Pancreas (tissue), 10 donors: ENCODE results near the gene RACK1. TPM values are rescaled to one million over a fixed set of nuclear protein-coding genes. Genes with fewer than 3 reads are reported as not detected.
"Not testable (repeated sequence)": the region's sequence is repeated elsewhere in the genome, so short reads cannot be mapped to it uniquely, and the experiment has no call there.

ENCODE experiments used
- ATAC-seq, 4 donors: fragments of 200-7000 bp; cut with Tn5 transposase; one replicate each; pipeline versions ENCODE4 v1.8.0 to v1.9.1; 2020; ENCODE audit warnings: mild to moderate bottlenecking in 4 of 4, moderate library complexity in 4 of 4
- DNase-seq, 6 donors: peaks; one replicate each; pipeline ENCODE4 v3.0.0-alpha.2; 2020
- FAIRE-seq: peaks from 2 replicates; lab custom pipeline; 2012; peaks lifted over from hg19 to GRCh38; lab: Jason Lieb, UNC
- H3K27ac ChIP-seq, 4 donors: fragments of 200-600 bp; sonication (generic); 1 replicate in 3 of 4; 2 replicates in 1 of 4; pipeline versions ENCODE4 v1.5.0 to v1.8.0; 2020
- H3K27me3 ChIP-seq, 4 donors: fragments of 200-600 bp; one replicate each; pipeline ENCODE4 v1.8.0; 2021
- H3K36me3 ChIP-seq, 3 donors: fragments of 200-600 bp; sonication (generic) in 1 of 3; one replicate each; pipeline versions ENCODE4 v1.5.0 to v1.8.0; 2020 to 2021
- H3K4me1 ChIP-seq, 3 donors: fragments of 200-600 bp; one replicate each; pipeline ENCODE4 v1.8.0; 2021
- H3K4me3 ChIP-seq, 4 donors: fragments of 200-600 bp; sonication (generic) in 2 of 4; one replicate each; pipeline versions ENCODE4 v1.5.0 to v1.8.0; 2020 to 2021
- H3K9me3 ChIP-seq, 4 donors: fragments of 200-600 bp; one replicate each; pipeline ENCODE4 v1.8.0; 2021
- CTCF ChIP-seq, 4 donors: fragments of 200-600 bp; sonication (generic) in 3 of 4; IDR thresholded peaks; one replicate each; pipeline versions ENCODE4 v1.5.0 to v1.8.0; 2021; ENCODE audit warnings: antibody characterized with exemption in 4 of 4
- WGBS, 2 donors: extraction: QIAGEN DNeasy Blood & Tissue Kit; methylation state at CpG; one replicate each; pipeline ENCODE4 v1.1.7; 2013; 5-methylcytosine and 5-hydroxymethylcytosine counted together
- intact Hi-C, 3 donors: fragments of 100-400 bp; cut with DNase I; formaldehyde crosslinking; loops; one replicate each; pipeline versions ENCODE4 v1.11.1 to v1.14.2; 2022
- polyA plus RNA-seq, 2 donors: library from polyadenylated mRNA; stranded (reverse); fragments of 200-250 nt; gene quantifications; one replicate each; pipeline ENCODE4 v1.2.3, GENCODE V29; 2013
- total RNA-seq, 6 donors: library from RNA; stranded (reverse); fragmentation: NEBNext Ultra II Directional in 4 of 6; extraction: Animal tissue kit (Norgen Biotek cat#: 25700) in 4 of 6; gene quantifications; one replicate each; pipeline versions ENCODE4 v1.2.1 to v1.2.4, GENCODE V29; 2021 to 2023
- donor health status: healthy with polysubstance abuse.
- donor health status: DM: no; HTN: no; CAD: no; lungs with moderate emphysema.
- donor health status: DM: no; HTN: no; CAD: no.
- donor health status: control.
- donor health status: control.
- donor health status: Bipolar disorder and iron deficiency.
- donor health status: DM: yes; HTN: yes; CAD: no.
- donor health status: DM: no; HTN: no; CAD: no.
- donor health status: DM: no; HTN: no; CAD: no.
- donor health status: DM: yes; HTN: yes; CAD: no.

Gene RACK1
- total RNA-seq = 1,000 to 10,000 TPM in 5 of 6 donors, 100 to 1,000 TPM in 1; 974 to 1,629 (median 1,266) TPM
- polyA plus RNA-seq = 1,000 to 10,000 TPM; 1,162 to 1,304 TPM

DNA sequence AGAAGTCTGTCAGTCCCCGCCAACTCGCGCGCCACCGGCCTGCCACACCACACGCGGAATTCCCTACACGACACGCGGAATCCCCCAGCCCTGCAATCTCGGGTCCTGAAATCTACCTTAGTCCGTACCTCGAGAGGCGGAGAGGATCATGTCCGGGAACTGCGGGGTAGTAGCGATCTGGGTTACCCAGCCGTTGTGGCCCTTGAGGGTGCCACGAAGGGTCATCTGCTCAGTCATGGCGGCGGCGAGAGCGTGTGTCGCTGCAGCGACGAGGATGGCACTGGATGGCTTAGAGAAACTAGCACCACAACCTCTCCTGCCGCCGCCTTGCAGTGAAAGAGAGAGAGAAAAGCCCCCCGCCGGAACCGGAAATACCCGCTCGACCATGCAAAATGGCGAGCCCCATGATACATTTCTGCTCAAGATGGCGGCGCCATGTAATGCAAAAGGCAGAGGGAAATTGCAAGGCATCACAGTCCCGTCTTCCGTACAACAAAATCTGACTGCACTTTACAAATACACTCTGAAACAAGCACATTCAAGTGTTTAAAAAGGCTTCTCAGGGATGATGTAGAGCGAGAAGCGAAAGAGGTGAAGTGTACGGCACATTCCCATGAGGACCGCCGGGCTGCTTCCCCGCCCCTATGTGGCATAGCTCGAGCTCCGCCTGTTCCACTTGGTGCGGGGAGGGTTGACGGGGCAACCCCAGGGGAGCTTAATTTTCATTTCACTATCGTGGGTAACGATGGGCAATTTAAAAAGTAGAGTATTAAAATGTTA lies at the start of gene RACK1:
TSS of gene RACK1 (minus strand) at position 343 of the 780 bp plus-strand sequence. CDS start at position 237, 106 bp downstream.
- H3K4me1 ChIP-seq = peaks cover 23 to 39% (median 34%) of the 10 kb centered on the region in 3 donors
- peaks cover 2 to 33% (median 31%) of the 10 kb centered on the region in 3 donors for H3K36me3 ChIP-seq
- DNase-seq (peak; percentile 82 to 90 (median 86)), ATAC-seq (peak; percentile 66 to 78 (median 74)), FAIRE-seq (no peak)
- no peaks in the 10 kb centered on the region for H3K27me3 ChIP-seq
- peak within 1 kb of the TSS; percentile 69 to 98 (median 88) for H3K27ac ChIP-seq
- WGBS, 2 donors = 0% methylated on average over 50 of the region's 50 CpGs
- peak within 1 kb of the TSS; percentile 61 to 87 (median 78) for H3K4me3 ChIP-seq
- intact Hi-C loops = no loop called here
- H3K9me3 ChIP-seq = no peaks in the 10 kb centered on the region
- TF ChIP-seq CTCF (IDR thresholded peaks at IDR 0.05) = no peak

DNA sequence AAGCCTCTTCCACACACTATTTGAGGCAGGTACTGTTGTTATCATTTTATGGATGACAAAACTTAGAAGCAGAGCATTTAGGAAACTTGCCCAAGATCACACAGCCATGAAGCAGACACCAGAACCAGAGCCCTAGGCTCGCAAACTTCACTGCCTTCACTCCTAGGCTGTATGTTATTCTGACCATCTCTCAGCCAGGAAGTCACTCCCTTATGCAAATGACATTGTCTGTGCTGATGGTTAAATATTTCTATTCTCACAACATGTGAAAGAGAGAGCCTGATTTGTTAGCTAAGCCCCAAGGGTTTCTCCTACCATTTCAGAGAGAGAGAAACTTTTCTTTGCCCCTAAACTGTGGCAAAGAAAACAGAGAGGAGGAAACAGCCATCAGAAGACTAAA lies 43.6 kb upstream of the RACK1 start:
- H3K4me3 ChIP-seq, H3K27ac ChIP-seq, intact Hi-C loops, H3K36me3 ChIP-seq, FAIRE-seq, H3K9me3 ChIP-seq, DNase-seq, H3K4me1 ChIP-seq, H3K27me3 ChIP-seq, ATAC-seq: not testable (repeated sequence)
- 71 to 85% methylated on average over 1 of the region's 1 CpG for WGBS, 2 donors

DNA sequence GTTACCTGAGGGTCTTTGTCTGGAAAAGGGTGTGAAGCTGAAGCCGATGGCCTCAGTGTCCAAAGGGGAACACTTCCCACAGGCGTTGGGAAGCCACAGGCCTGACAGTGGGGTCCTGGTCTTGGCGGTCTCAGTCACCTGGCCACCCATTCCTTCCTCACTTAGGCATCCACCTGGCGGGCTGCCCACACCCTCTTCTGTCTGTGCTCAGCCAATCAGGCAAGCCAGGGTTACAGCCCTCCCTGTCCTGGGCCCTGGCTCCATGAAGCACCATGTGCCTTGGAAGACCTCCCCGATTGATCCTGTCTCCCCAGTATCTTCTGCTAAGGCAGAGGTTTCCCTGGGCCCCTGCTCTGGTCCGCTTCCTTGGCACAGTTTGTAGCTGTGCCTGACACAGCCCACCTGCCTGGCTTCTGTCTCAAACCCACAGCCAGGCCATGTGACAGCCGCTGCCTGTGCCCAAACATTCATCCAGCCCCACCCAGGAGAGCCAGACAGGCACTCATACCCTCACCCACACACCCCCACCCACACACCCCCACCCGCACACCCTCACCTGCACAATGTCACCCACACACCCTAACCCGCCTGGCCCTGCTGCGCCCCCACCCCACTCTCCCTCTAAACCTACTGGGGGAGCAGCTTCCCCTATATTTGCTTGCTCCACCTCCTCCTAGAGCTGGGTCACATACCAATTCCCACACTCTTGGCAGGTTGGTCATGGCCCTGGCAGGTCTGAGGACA lies 42.4 kb upstream of the RACK1 start:
- H3K36me3 ChIP-seq, FAIRE-seq, DNase-seq, H3K27ac ChIP-seq, H3K27me3 ChIP-seq, H3K4me1 ChIP-seq, intact Hi-C loops, H3K4me3 ChIP-seq, ATAC-seq, H3K9me3 ChIP-seq: not testable (repeated sequence)
- 88 to 98% methylated on average over 10 of the region's 10 CpGs for WGBS, 2 donors

- H3K27ac ChIP-seq, intact Hi-C loops, H3K27me3 ChIP-seq, H3K9me3 ChIP-seq, FAIRE-seq, H3K36me3 ChIP-seq, H3K4me3 ChIP-seq, DNase-seq, ATAC-seq, H3K4me1 ChIP-seq: not testable (repeated sequence)
- 53 to 70% methylated on average over 5 to 6 of the region's 6 CpGs for WGBS, 2 donors
These were observed 40.4 kb upstream of the RACK1 start for GRCh38 chr5:181283841-181284755.

- Histone ChIP-seq H3K36me3 (no peaks in the 10 kb centered on the region), H3K4me1 (no peaks in the 10 kb centered on the region), H3K27me3 (no peaks in the 10 kb centered on the region), H3K9me3 (no peaks in the 10 kb centered on the region), H3K4me3 (no peak overlapping the region), H3K27ac (no peak overlapping the region)
- FAIRE-seq (no peak), DNase-seq (no peak), ATAC-seq (no peak)
- 74 to 84% methylated on average over 13 of the region's 13 CpGs for WGBS, 2 donors
- no peak for TF ChIP-seq CTCF (IDR thresholded peaks at IDR 0.05)
- intact Hi-C loops = no loop called here
These were observed 39.6 kb upstream of the RACK1 start for GRCh38 chr5:181283347-181283746.

DNA sequence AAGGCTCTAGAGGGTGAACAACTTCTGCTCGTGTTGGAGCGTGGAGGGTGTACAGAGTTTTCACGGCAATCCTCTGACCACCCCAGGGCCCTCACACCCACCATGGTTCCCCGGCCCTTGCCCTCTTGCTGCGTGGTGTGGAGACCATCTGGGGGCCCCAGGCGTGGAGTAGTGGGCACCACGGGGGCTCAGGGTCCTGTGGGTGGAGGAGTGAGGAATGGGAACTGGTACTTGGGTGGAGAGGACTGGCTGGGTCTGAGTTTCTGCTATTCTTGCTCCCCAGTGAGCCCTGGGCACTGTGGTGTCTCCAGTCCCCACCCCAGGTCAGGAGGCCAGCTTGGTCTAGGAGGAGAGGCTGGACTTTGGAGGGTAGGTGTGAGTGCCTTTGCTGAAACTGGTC lies 39.2 kb upstream of the RACK1 start:
- Histone ChIP-seq H3K27me3 (no peaks in the 10 kb centered on the region), H3K36me3 (no peaks in the 10 kb centered on the region), H3K4me1 (no peaks in the 10 kb centered on the region), H3K27ac (no peak overlapping the region), H3K9me3 (no peaks in the 10 kb centered on the region), H3K4me3 (no peak overlapping the region)
- 85 to 87% methylated on average over 7 of the region's 7 CpGs for WGBS, 2 donors
- intact Hi-C loops = no loop called here
- FAIRE-seq (no peak), ATAC-seq (no peak), DNase-seq (no peak)
- TF ChIP-seq CTCF (IDR thresholded peaks at IDR 0.05) = no peak

- H3K27ac ChIP-seq, ATAC-seq, H3K4me3 ChIP-seq, H3K4me1 ChIP-seq, FAIRE-seq, H3K36me3 ChIP-seq, H3K27me3 ChIP-seq, H3K9me3 ChIP-seq, intact Hi-C loops: not testable (repeated sequence)
- DNase-seq = peak in 1 of 6 donors; percentile 58
- 72 to 82% methylated on average over 15 to 16 of the region's 16 CpGs for WGBS, 2 donors
These were observed 38.7 kb upstream of the RACK1 start for GRCh38 chr5:181282415-181282814.
